IMR-90 (cell line): ENCODE results near the gene ERMN. TPM values are rescaled to one million over a fixed set of nuclear protein-coding genes. Genes with fewer than 3 reads are reported as not detected.

Experiments
- polyA plus RNA-seq, 3 experiments: library from polyadenylated mRNA; depleted of rRNA; stranded (reverse); fragments of >200 nt; gene quantifications; 2 replicates each; pipeline ENCODE4 v1.2.3, GENCODE V29; 2012; ENCODE audit warnings: low replicate concordance in 1 of 3
- total RNA-seq: library from RNA; depleted of rRNA; stranded (reverse); fragments of >200 nt; gene quantifications from 2 replicates; pipeline ENCODE4 v1.2.3, GENCODE V29; 2012; rRNA removed

Gene ERMN
- total and polyA plus RNA-seq, 2 of the 4 experiments (the other 2 are of a cell fraction): not detected

Other genes with a start within 250 kb of the ERMN start
- gene GALNT5, start 68.1 kb downstream of the ERMN start, total RNA-seq: 63.3 and 73.6 TPM in 2 replicates
- gene GALNT5, start 68.1 kb downstream of the ERMN start, polyA plus RNA-seq (2012; rRNA removed): 28.9 and 36.3 TPM in 2 replicates
- not detected in 2 replicates for gene CYTIP, start 118.3 kb upstream of the ERMN start, total RNA-seq
- gene CYTIP, start 118.3 kb upstream of the ERMN start, polyA plus RNA-seq (2012; rRNA removed): not detected in 2 replicates